Inferior parietal cortex (tissue), 1 donor: ENCODE data around the gene DYNC1H1.

ENCODE experiments used
- DNase-seq: peaks from one replicate; pipeline ENCODE4 v3.0.0-alpha.2; 2016; ENCODE audit errors: extremely low spot score

Gene DYNC1H1

DNA sequence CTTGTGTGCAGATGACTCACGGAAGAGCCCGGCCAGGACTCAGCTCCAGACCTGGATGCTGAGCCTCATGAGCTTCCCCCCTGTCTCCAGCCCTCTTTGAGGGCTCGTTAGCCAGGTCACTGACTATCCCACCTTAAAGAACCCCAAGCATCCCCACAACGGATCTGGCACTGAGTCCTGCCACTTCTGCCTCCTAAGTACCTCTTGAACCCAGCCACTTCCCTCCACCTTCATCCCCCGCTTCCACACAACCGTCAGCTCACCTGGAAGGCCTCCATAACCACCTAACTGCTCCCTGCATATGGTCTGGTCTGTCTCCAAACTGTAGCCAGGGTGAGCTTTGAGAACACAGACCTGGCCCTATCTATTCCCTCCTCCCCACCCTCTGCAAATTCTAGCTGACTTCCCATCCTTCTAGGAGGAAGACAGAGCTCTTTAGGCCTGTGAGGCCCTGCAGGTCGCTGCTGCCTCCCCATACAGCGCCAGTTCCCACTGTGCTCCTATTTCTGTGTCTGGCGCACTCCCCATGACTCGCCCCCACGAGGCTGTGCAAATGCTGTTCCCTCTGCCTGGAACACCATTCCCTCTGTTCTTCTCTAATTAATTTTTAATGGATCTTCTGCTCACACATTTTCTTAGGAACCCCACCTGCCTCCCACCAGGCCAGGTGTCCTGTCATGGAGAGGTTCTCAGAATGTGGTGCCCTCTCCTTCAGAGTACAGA lies 125.4 kb downstream of the DYNC1H1 start:
- no peak for DNase-seq

DNA sequence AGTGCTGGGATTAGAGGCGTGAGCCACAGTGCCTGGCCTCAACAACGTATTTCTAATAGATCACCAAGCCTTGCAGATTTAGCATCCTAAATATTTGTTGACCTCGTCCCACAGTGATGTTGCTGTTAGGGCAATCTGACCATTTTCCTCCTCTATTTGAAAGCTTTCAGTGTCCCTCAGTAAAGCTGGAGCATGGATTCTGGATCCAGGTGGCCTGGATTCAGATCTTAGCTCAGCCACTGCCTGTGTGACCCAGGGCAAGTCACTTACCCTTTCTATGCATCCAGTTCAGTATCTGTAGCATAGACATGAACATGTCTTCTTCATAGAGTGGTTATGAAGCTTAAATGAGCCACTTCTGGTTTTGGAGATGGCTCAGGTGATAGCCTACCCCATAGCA lies 126.3 kb downstream of the DYNC1H1 start:
- no peak for DNase-seq

GRCh38 chr14:102092806-102093205 lies 128.4 kb downstream of the DYNC1H1 start:
- DNase-seq, result no peak

- DNase-seq, result no peak
Observed at GRCh38 chr14:102094101-102094500, 129.7 kb downstream of the DYNC1H1 start.

DNA sequence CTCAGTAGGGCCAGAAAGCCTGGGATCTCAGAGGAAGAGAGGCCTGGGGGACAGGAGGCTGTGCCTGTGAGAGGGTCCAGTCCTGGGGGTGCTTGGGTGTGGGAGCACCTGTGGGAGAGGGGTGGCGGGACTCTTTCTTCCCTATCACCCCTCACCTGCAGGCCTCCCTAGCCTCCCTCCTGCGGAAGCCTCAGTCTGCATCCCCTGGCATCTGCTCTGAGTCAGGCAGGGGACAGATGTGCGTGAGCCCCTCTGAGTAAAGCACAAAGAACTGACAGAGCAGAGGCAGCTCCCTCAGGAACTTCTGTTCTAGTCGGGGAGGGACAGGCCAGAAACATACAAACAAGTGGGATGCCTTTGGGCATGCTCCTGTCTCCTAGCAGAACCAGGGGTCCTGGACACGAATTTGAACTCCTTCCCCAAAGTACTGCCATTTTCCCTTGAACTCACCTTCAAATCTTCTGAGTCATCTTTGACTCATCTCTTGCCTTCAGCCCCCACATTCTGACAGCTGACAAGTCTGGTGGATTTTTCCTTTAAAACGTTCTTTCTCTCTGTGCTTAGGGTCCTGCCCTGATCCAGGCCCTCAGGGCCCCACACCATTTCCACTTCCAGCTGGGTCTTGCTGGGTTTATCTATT lies 131.0 kb downstream of the DYNC1H1 start:
- no peak for DNase-seq

DNA sequence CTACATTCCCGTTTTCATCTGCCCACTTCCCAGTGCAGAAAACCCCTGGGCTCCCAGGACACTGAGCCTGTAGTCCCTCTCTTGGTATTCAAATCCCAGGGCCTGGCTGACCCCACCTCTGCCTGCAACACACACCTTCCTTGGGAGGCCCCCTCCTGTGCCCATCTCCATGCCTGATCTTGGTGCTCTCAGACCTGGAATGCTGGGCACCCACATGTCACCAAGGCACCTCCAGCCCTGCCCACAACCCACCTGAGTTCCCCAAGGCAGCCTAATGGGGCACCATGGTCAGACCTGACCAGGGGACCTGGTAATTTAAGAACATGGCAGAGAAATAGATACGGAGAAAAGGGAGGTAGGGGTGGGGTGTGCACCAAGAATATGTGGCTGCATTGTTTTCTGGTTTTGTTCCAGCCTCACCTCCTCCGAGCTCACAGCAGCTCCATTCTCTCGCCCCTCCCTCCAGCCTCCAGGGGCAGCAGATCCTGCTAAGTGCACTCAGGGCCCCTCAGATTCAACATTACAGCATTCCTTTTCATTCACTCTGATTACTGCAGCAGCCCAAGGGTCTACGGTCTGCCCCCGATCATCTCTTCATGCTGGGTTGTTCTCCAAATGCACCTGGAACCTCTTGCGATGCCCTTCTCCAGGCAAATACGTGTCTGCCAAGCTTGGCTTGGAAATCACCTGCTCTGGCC lies 131.6 kb downstream of the DYNC1H1 start:
- no peak for DNase-seq

DNA sequence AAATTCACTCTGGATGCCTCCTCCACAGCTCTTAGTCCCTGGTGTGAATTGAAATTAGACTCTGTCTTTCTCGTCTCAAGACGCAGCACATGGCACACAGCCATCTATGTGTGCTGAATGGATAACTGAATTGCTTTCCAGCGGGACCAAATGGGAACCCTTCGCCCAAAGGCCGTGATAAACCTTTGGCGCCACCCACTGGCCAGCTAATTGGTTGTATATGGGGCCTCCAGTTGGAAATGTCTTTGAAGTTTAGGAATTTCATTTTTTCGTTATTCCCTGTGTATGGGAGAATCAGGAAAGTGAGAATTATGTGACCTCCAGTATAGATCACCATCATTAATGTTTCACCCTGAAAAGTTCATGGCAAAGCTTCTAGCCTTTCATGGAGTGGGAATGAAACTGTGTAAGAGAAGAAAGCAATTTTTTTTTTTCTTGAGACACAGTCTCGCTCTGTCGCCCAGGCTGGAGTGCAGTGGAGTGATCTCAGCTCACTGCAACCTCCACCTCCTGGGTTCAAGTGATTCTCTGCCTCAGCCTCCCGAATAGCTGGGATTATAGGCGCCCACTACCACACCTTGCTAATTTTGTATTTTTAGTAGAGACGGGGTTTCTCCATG lies 132.3 kb downstream of the DYNC1H1 start:
- DNase-seq, result peak; percentile 95

DNA sequence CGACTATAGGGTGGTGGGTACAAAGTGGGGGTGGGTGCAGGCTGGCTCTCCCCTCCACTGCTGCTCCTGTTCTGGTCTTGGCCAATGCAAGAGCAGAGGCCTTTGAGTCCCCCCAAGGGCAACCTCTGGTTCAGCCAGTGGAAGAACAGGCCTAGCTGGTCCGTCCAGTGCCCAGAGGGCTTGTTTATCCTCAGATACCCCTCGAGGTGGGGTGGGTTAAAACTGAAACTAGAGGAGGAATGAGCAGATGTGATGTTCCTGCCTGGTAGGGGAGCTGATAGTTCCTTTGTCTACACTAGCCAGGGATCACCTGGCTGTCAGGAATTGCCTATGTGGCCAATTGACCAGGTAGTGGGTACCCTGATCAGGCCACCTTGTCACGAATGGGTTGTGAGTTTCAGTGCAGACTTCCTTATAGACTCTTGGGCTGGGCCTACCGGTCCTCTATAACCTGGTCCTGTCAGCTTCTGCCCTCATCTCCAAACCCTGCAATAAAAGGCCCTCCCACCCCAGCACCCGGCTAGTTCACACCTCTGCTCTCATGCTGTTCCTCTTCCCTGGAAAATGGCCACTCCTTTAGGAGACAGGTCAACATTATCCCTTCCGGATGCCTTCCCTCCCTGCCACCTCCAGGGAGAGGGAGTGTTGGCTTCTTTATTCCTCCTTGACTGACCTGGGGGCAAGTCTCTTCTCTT lies 133.2 kb downstream of the DYNC1H1 start:
- no peak for DNase-seq

DNA sequence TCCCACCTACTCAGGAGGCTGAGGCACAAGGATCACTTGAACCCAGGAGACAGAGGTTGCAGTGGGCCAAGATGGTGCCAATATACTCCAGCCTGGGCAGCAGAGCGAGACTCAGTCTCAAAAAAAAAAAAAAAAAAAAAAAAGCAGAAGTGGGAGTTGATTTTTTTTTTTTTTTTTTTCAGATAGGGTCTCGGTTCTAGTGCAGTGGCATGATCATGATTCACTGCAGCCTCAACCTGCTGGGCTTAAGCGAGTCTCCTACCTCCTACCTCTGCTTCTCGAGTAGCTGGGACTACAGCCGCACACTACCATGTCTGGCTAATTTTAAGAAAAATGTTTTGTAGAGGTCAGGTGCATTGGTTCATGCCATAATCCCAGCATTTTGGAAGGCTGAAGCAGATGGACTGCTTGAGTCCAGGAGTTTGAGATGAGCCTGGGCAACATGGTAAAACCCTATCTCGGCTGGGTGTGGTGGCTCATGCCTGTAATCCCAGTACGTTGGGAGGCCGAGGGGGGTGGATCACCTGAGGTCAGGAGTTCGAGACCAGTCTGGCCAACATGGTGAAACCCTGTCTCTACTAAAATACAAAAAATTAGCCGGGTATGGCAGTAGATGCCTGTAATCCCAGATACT lies 138.8 kb downstream of the DYNC1H1 start:
- no peak for DNase-seq

DNA sequence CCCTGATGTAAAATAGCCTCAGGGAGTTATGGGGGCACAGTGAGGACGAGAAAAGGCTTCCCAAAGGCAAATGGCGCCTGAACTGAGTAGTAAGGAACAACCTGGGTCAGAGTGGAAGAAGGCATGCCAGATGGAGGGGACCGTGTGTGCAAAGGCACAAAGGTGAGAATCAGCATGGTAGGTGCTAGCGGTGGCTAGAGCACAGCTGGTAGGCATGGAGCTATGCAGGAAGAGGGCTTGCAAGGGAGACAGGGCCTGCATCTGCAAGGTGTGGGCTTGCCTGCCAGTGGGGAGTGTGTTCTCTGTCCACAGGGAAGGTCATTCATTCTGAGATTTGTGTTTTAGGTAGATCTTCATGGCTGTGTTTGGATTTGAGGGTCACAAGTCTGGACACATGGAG lies 141.0 kb downstream of the DYNC1H1 start:
- DNase-seq, result no peak
